ENCODE data around the gene RAB31. TPM values are rescaled to one million over a fixed set of nuclear protein-coding genes. Genes with fewer than 3 reads are reported as not detected.

RAB31 gene
- total RNA-seq, 1 donor from 2014 or later: 36.0 TPM

DNA sequence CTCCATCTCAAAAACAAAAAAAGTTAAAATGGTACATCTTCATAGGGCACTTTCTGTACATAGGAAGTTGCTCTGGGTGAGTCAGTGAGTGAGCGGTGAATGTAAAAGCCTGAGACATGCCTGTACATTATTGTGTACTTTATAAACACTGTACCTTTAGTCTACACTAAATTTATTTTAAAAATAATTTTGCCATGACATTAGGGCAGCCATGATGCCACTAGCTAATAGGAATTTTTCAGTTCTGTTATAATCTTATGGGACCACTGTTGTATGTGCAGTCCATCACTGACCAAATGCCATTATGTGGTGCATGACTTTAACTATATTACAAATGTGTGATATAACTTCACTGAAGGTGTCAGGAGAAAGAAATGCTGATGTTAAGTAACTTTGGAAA lies 166.6 kb downstream of the RAB31 start:
- ChIA-PET CTCF (no interaction called here), POLR2A (no interaction called here)
- TF ChIP-seq, protein P1, sequence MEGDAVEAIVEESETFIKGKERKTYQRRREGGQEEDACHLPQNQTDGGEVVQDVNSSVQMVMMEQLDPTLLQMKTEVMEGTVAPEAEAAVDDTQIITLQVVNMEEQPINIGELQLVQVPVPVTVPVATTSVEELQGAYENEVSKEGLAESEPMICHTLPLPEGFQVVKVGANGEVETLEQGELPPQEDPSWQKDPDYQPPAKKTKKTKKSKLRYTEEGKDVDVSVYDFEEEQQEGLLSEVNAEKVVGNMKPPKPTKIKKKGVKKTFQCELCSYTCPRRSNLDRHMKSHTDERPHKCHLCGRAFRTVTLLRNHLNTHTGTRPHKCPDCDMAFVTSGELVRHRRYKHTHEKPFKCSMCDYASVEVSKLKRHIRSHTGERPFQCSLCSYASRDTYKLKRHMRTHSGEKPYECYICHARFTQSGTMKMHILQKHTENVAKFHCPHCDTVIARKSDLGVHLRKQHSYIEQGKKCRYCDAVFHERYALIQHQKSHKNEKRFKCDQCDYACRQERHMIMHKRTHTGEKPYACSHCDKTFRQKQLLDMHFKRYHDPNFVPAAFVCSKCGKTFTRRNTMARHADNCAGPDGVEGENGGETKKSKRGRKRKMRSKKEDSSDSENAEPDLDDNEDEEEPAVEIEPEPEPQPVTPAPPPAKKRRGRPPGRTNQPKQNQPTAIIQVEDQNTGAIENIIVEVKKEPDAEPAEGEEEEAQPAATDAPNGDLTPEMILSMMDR (IDR thresholded peaks at IDR 0.05): no peak
- no peak for ATAC-seq (ENCODE audit: low read depth)
- Mint-ChIP-seq H3K36me3 (ENCODE audit: low read depth) (no peaks in the 10 kb centered on the region), H3K4me1 (peaks cover 2% of the 10 kb centered on the region), H3K4me3 (no peak overlapping the region), H3K27me3 (peaks cover 20% of the 10 kb centered on the region), H3K9me3 (no peaks in the 10 kb centered on the region), H3K27ac (no peak overlapping the region)
- DNase-seq: no peak
- intact Hi-C loops (cut with micrococcal nuclease): no loop called here

DNA sequence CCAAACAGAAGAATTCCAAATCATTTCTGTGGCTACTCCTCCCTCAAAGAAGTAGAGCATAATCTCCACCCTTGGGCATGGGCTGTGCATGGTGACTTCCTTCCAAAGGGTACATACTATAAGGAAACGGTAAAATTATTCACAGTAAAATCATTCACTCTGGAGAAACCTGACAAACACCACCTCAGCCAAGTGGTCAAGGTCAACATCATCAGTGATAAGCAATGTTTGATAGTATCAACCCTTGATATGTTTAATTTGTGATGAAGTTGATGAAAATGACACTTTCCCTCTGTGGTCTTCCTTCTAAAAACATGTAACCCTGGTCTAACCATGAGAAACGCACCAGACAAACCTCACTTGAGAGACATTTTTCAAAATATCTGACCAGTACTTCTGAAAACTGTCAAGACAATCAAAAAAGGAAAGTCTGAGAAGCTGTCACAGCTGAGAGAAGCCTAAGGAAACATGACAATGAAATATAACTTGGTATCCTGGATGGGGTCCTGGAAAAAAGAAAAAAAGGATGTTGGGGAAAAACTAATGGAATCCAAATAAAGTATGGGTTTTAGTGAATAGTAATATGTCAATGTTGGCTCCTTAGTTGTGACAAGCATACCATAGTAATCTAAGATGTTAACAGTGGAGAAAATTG lies 168.2 kb downstream of the RAB31 start:
- ChIA-PET CTCF (no interaction called here), POLR2A (no interaction called here)
- Mint-ChIP-seq H3K9me3 (no peaks in the 10 kb centered on the region), H3K27me3 (peaks cover 18% of the 10 kb centered on the region), H3K27ac (no peak overlapping the region), H3K36me3 (ENCODE audit: low read depth) (no peaks in the 10 kb centered on the region), H3K4me1 (no peaks in the 10 kb centered on the region), H3K4me3 (no peak overlapping the region)
- no peak for DNase-seq
- ATAC-seq (ENCODE audit: low read depth): no peak
- TF ChIP-seq, protein P1 (IDR thresholded peaks at IDR 0.05): no peak
- intact Hi-C loops (cut with micrococcal nuclease): no loop called here

DNA sequence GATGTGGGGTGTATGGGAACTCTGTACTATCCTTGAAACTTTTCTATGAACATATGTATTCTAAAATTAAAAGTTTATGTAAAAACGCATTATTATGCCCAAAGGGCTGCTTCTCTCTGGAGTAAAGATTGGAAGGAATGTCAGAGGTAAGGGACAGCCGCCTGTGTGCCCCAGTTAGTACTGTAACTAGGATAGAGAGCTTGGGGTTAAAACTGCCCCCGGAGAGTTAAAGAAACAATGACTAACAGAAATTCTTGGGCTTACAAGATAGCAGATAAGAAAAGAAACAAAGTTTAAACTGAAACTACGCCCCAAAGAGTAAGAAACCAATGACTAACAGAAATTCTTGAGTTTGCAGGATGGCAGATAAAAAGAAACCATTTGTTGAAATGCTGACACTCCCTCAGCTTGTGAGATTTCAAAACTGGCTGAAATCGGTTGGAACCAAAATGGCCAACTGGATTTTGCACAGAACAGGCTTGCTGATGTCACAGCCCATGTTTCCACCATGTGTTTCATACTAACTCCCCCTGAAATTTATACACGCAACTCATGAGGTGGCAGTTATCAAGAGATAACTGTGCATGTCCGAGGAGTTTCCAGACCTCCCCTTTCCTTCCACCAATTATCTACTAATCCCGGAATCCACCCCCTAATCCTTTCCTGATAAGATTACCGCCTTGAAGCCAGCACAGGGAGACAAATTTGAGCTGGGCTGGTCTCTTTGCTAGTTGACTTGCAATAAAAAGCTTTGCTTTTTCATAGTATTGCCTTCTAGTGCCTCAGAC lies 169.0 kb downstream of the RAB31 start:
- H3K27me3 Mint-ChIP-seq: peaks cover 14% of the 10 kb centered on the region
- intact Hi-C loops (cut with micrococcal nuclease): no loop called here
- no peaks in the 10 kb centered on the region for H3K9me3 Mint-ChIP-seq
- no peaks in the 10 kb centered on the region for H3K36me3 Mint-ChIP-seq (ENCODE audit: low read depth)
- POLR2A ChIA-PET: no interaction called here
- no peak for ATAC-seq (ENCODE audit: low read depth)
- CTCF ChIA-PET: no interaction called here
- H3K4me3 Mint-ChIP-seq: no peak overlapping the region
- TF ChIP-seq, protein P1 (IDR thresholded peaks at IDR 0.05): no peak
- no peak overlapping the region for H3K27ac Mint-ChIP-seq
- no peaks in the 10 kb centered on the region for H3K4me1 Mint-ChIP-seq
- DNase-seq: no peak

DNA sequence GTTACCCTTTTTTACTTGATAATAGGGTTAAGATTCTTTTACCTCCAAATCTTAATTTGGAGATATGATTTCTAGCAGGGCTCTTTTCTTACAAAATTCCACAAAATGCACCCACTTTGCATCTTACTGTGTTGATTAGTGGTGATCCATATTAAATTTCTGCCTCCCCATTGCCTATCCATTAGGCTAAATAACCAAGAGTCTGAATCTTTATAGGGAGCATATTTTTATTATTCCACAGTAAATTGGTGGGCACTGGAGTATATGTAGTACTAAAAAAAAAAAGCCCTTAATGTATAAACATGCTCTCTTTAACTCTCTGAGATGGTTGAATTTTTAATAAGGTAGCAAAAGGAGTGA lies 169.5 kb downstream of the RAB31 start:
- TF ChIP-seq, protein P1 (IDR thresholded peaks at IDR 0.05): no peak
- no peak overlapping the region for H3K27ac Mint-ChIP-seq
- DNase-seq (no peak), ATAC-seq (ENCODE audit: low read depth) (no peak)
- H3K4me1 Mint-ChIP-seq: no peaks in the 10 kb centered on the region
- H3K36me3 Mint-ChIP-seq (ENCODE audit: low read depth): no peaks in the 10 kb centered on the region
- ChIA-PET POLR2A (no interaction called here), CTCF (no interaction called here)
- H3K9me3 Mint-ChIP-seq: no peaks in the 10 kb centered on the region
- H3K27me3 Mint-ChIP-seq: peaks cover 14% of the 10 kb centered on the region
- intact Hi-C loops (cut with micrococcal nuclease): no loop called here
- H3K4me3 Mint-ChIP-seq: no peak overlapping the region

DNA sequence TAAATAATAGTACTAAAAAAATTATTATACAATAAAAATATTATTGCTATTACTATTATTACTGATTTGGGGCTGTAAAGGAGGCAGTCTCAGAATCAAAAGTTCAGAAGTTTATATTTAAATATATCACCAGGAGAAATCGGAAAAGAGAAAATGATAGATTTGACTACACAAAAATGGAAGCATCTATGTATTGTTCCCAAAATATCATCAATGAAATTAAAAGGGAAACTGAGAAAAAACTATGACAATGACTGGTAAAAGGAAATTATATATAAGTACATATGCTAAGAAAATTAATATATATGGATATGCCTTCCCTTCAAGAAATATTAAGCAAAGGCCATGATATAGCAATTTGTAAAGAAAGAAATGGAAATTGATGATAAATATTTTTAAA lies 170.0 kb downstream of the RAB31 start:
- intact Hi-C loops (cut with micrococcal nuclease): no loop called here
- DNase-seq (no peak), ATAC-seq (ENCODE audit: low read depth) (no peak)
- ChIA-PET POLR2A (no interaction called here), CTCF (no interaction called here)
- H3K9me3 Mint-ChIP-seq: no peaks in the 10 kb centered on the region
- peaks cover 14% of the 10 kb centered on the region for H3K27me3 Mint-ChIP-seq
- H3K36me3 Mint-ChIP-seq (ENCODE audit: low read depth): no peaks in the 10 kb centered on the region
- no peak overlapping the region for H3K27ac Mint-ChIP-seq
- no peak overlapping the region for H3K4me3 Mint-ChIP-seq
- H3K4me1 Mint-ChIP-seq: no peaks in the 10 kb centered on the region
- TF ChIP-seq, protein P1 (IDR thresholded peaks at IDR 0.05): no peak
